GM18498 (cell line): ENCODE measurements around the gene STAC.

Source experiments
- ATAC-seq: cut with Tn5 transposase; IDR thresholded peaks from one replicate; pipeline ENCODE4 v1.9.1; 2021; ENCODE audit warnings: mild to moderate bottlenecking, moderate library complexity; ENCODE audit not compliant: unreplicated experiment

Gene STAC

GRCh38 chr3:36511791-36512486 lies 131.6 kb downstream of the STAC start:
- no peak for ATAC-seq

GRCh38 chr3:36512555-36512954 lies 132.3 kb downstream of the STAC start:
- no peak for ATAC-seq

- ATAC-seq, result no peak
These were observed 133.9 kb downstream of the STAC start for GRCh38 chr3:36514171-36514570.

- no peak for ATAC-seq
These were observed 139.4 kb downstream of the STAC start for GRCh38 chr3:36519682-36520081.

DNA sequence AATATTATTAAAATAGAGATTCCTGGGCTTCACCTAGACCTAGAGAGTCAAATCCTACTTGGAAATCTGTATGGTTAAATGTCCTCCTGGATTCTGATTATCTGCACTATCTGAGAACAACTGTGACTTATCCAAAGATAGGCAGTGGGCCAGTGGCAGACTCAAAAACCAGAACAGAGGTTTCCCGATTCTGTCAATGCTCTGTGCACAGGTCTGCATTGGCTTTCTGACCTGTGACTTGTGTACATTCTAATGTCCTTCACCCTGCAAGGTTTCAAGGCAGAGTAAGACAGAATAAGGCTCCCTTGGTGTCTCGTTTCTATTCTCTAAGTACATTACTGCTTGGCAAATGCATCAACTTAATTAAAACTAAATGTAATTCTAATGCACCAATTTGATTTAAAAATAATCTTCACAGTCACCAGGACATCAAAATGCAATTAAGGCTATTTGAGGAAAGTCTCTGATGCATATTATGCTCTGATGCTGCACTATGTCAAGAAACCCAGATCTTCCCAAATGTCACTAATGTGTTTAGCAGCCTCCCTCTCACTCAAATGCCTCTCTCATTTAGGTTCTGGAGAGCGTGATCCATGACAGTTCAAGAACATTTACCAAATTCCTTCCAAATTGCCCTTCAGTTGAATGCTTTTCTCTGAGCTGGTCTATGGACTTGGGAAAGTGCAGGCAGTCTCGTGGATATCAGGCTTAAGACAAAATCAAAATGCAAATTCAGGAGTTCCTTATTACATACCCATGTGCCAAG lies 140.1 kb downstream of the STAC start:
- no peak for ATAC-seq

- no peak for ATAC-seq
These were observed 140.7 kb downstream of the STAC start for GRCh38 chr3:36521007-36521379.

- ATAC-seq, result no peak
These were observed 144.3 kb downstream of the STAC start for GRCh38 chr3:36524560-36524959.

DNA sequence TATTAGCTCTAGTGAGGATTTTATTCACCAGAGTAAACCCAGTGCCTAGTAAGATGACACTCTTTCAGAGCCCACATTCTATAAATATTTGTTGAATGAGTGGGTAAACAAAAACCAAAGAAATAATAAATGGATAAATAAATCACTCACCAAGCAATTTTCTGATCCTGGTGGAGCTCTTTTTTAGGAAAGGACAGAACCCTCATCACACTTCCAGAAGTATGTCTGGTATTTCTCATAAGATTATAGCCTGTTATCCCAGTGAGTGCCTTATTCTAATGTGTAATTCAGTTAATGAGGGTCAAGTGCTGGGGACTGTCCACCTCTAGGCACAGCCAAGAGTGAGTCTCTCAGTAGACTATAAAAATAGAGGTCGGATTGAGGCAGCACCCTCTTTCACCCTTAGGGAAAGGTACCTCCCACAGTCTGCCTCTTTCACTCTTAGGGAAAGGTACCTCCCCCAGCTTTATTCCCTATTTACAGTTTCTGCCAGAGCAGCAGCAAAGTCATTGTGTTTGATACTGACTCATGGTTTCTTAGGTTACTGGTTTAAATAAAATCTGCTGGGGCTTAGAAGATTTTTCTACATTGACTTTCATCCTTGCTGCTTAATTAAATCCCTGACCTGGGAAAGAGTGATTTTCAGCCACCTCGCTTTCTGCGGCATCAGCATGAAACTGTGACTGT lies 145.0 kb downstream of the STAC start:
- ATAC-seq, result no peak

DNA sequence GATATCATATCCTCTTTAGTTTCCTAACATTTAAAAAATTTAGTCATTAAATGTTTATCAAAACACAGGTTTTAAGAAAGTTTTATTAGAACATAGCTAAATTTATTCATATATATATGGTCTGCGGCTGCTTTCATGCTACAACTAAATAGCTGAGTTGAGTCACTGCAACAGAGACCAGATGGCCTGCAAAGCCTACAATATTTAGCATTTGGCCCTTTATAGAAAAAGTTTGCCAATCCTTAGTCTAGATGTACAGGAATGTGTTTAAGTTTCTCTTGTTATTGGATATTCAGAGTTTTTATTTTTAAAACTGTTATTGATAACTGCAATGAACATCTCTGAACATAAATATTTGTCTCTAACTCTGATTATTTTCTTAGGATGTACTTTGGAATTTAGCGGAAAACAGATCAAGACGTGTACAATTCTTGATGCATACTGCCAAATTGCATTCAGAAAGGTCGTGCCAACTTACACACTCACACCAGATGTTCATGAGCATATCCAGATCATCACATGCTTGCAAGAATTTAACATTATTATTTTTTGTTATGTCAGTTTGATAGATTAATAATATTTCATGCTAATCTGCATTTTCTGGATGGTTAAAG lies 157.9 kb downstream of the STAC start:
- no peak for ATAC-seq

GRCh38 chr3:36540888-36541518 lies 160.7 kb downstream of the STAC start:
- no peak for ATAC-seq

DNA sequence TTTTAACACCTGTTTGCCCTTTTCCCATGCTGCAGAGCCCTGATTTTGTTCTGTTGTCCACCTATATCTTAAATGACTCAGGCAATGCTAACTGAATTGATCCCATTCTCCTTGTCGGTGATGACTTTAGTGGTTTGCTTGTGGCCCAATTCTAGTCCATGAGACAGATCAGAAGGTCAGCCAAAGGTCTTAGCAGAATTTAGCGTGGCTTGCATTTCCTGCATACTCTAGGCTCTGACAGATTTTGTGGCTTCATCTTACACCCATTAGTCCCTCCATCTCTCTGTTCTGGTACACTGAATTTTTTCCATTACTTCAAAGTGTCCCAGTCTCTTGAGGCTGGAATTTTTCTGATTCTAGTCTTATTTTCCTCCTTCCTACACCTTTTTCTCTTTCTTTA lies 161.9 kb downstream of the STAC start:
- ATAC-seq, result no peak

DNA sequence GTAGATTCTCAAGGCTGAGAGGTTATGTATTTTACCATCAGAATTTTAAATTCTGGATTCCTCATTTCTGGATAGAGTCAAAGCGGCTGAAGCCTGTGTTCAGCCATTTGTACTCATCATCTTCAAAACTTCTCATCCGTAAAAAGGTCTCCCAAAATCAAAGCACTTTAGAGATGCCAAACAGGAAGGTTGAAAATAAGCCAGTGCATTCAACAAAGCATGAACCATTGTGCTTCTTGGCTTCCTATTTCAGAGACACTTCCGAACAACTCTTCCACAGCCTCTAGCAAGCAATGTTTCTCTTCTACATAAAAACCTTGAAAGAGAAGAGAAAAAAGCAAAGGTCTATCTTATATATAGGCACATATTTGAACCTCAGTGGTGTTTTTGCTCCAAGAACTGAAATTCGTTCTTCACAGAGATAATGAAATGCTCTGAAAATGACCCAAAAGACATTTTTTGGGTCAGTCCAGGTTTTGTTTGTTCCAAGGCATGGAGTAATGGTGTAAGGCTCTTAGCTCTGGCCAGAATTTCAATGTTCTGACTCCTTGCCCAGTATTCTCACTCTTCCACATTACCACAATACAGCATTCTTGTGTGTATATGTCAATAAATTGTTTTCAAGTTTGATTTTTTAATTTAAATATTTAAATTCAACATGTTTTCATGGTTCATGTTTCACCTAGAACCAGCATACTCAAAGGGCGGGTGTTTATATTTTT lies 163.1 kb downstream of the STAC start:
- ATAC-seq, result no peak

DNA sequence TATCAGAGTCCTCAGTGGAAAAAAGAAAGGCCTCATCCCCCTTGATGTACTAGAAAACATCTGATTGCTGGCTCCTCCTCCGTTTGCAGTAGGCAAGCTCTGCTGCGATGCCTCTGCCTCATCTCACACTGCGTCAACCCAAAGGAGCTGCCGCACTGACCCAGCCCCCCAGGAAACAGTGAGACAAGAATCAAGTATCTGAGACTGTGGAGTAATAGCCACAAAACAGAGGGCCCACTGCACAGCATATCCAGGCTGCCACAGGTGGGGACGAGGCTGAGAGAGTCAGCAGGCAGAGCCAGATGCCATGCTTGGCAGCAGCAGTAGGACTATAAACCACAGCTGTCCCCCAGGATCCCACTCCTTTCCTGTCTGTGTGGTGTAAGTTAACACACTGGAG lies 165.9 kb downstream of the STAC start:
- no peak for ATAC-seq

GRCh38 chr3:36548712-36549111 lies 168.4 kb downstream of the STAC start:
- no peak for ATAC-seq

DNA sequence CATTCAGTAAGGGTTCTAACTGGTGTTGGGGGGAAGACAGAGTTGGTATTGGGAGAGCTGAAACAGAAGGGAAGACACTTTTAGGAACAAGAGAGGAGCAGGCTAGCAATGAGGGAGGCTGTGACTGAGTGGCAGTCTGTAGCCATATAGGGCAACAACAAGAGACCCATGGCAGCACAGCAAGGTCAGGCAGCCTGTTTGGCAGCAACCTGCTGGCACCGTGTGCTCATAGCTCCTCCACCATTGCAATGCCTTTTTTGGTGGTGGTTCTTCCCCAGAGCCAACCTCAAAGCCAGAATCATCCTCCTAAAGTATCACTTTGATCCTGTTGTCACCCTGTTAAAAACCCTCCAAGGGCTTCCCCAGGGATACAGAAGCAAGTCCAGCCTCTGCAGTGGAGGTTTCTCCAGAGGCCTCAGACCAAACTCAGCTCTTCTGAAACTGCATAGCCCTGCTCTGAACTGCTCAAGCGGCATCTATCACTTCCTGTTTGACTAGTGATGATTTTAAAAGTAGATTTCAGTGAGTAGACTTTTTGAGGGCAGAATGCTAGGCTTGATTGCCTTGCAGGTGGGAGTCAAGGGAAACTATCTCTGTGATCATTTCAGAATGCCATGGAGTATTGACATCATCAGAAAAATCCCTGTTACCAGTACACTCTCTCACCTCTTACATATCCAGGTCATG lies 176.9 kb downstream of the STAC start:
- peak; percentile 91 for ATAC-seq

GRCh38 chr3:36557708-36558421 lies 177.6 kb downstream of the STAC start:
- peak; percentile 5 for ATAC-seq

DNA sequence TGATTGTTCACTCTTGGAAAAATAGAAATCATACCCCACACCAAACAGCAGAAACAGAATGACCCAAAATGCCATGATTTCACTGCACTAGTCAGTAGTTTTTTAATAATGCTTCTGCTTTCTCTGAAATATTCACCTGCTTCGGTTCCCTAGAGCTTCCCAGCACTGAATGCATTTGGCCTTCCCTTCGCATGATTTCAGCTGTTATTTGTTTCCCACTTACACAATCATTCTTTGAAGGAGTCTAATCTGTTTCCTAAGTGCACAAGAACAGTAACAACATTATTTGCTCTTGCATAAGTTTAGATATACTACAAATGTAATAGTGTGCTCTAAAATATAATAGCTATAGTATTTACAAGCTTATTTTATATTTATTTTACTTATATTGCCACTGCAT lies 178.7 kb downstream of the STAC start:
- ATAC-seq, result no peak

DNA sequence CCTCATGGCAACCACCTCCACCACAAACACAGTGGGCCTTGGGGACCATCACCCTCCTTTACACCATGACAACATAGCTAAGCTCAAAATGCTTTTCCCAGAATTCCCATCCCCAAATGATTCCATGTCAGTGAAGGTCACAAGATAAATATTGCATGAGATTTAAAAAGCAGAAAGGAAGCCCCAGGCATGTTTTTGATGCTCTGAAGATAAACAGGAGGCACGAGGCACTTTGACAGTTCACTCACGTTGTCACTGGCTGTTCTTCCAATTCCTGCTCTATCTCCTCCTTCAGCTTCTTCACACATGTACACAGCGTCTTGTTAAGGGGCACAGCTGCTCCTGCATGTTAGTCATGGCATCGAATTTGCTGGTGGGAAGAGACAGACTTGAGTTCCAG lies 180.4 kb downstream of the STAC start:
- no peak for ATAC-seq

GRCh38 chr3:36561601-36562000 lies 181.3 kb downstream of the STAC start:
- no peak for ATAC-seq
